GM19324 (cell line): ENCODE results near the gene PFKFB1.
"Not testable (repeated sequence)": the region's sequence is repeated elsewhere in the genome, so short reads cannot be mapped to it uniquely, and the experiment has no call there.

ENCODE experiments used
- ATAC-seq: cut with Tn5 transposase; IDR thresholded peaks from one replicate; pipeline ENCODE4 v1.9.1; 2021; ENCODE audit warnings: mild to moderate bottlenecking, moderate library complexity; ENCODE audit not compliant: unreplicated experiment, low FRiP score

The PFKFB1 gene

DNA sequence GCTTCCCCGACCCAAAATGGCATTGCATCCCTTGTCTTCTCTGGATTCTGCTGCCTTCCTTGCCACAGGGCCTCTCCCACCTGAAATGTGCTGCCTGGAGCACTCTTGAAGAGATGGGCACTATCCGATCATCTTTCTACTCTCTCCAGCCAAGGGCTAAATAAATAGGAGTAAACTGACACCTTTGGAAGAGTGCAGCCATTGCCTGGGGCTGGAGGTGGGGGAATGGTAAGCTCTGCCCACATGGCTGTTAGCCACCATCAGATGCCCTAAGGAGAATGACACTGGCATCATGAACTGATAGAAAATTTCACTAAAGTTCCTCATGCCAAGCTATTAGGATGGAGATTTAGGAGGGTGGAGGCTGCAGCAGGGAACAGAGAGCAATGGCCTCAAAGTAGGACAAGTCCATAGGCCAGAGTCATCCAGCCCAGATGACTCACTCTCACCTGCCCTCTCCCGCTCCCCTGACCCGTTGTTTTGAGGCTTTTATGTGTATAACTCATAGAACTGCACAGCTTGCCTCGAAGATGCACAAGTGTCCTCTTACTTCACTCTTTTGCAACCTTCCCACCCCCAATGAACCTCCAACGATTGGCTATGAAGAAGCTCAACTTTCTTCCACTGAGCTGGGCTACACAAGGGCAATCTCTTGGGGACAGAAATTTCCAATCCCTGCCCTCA lies 822 bp upstream of the PFKFB1 start:
- ATAC-seq = no peak

DNA sequence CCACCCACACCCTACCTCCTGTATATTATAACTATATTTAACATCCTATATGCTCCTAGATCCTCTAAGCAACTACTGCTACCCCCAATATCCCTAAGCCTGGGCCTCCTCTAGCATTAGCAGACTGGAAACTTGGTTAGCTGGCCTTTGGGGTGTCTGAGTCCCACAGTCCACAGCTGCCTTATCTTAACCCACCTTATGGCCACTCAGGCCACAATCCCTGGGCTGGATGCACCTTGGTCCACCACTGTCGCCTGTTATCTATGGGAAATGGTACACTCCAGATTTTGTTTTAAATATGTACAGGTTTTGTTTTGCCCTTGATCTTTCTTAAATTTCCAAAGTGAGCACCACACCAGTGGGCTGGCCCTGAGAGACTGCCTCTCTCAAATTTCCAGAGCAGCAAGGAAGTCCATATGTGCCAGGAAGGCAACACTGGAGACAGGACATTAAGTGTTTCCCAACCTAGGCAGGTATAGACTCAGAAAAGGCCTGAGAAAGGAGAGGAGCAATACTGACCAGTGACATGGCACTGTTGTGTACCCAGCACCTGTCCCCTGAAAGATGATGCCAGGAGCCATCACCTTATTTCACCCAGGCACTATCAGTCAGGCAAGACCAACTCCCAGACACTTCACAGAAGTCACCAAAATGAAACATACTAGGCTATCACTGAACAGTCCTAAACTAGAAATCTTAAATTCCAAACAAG lies 921 bp downstream of the PFKFB1 start:
- ATAC-seq = no peak

DNA sequence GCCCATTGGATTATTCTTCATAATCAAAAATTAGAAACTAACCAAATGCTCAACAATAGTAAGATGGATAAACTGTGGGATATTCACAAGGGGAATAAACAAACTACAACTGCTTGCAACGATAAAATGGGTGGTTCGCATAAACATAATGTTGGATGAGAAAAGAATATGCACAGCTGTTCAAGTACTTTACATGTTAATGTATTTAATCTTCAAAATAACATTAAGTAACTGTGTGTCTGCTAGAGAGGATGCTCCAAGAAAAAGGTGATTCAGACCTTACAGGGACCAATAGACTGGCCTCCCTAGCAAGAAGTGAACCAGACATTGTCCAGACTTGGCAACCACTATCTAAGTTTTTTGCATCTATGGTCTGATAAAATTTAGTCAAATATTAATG lies 2.3 kb downstream of the PFKFB1 start:
- ATAC-seq = no peak

DNA sequence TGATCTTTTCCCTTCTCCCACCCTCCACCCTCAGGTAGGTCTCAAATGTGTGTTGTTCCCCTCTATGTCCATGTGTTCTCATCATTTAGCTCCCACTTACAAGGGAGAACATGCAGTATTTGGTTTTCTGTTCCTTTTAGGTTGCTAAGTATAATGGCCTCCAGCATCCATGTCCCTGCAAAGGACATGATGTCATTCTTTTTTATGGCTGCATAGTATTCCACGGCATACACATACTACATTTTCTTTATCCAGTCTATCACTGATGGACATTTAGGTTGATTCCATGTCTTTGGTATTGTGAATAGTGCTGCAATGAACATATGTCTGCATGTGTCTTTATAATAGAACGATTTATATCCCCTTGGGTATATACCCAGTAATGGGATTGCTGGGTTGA lies 10.7 kb downstream of the PFKFB1 start:
- not testable (repeated sequence) for ATAC-seq

DNA sequence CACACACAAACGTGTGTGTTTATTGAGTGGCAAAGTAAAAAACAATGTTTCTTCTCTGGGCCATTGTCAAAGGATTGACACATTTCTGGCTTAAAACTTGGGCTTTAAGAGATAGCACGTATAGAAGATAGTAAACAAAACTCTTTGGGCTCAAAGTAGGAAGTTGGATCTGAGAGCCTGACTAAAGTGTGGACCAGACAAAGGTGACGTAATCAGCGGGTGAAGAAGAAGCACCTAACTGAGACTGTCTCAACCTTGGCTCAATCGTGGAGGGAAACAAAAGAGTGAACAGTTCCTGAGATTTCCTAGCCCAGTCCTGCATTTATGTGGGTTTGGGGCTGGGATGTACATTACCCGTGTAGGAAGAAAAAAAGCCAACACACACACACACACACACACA lies 13.7 kb downstream of the PFKFB1 start:
- ATAC-seq = no peak

DNA sequence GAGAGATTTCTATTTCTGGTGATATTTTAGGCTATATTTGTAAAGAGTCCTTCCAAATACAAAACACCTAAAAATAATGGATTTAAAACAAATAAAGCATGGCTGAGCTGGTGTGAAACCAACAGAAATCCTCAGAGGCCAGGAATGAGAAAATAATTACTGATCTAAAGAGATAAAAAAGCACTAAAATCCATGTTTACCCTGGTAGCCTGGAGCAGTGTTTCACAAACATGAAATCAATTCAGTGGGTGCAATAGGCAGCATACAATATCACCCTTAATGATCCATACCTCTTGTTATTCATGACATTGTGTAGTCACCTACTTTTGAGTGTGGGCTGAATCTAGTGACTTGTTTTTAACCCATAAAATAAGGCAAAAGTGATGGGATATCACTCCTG lies 14.6 kb downstream of the PFKFB1 start:
- no peak for ATAC-seq

DNA sequence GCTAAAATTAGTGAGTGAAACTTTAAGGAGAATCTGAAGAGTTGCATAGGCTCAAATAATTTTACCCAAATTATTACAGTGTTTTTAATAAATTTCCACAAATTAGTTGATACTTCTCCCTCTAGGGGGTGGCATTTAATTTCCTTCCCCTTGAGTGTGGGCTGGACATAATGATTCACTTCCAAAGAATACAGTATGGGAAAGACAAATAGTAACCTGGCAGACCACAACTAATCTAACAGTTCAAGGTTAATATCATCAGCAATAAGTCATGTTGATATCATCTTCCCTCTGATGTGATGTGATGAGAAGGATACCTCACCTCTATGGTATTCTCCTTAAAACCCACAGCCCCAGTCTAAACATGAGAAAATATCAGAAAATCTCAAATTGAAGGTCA lies 15.5 kb downstream of the PFKFB1 start:
- ATAC-seq = no peak

DNA sequence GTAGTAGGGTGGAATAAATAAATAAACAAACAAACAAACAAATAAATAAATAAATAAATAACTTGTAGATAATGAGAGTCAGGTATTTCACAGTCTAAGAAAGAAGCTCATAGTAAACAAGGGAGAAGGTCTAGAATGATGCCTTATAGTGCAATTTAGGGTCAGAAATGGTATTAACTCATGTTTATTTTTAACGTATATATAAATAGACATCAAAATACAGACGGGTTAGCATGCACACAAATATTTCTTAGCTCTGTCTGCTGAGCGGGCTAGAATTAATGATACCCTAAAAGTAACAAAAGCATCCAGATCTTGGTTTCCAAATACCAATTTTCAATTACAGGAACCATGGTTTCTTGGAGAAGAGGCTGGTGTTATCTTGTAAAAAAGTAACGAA lies 16.6 kb downstream of the PFKFB1 start:
- ATAC-seq = no peak

DNA sequence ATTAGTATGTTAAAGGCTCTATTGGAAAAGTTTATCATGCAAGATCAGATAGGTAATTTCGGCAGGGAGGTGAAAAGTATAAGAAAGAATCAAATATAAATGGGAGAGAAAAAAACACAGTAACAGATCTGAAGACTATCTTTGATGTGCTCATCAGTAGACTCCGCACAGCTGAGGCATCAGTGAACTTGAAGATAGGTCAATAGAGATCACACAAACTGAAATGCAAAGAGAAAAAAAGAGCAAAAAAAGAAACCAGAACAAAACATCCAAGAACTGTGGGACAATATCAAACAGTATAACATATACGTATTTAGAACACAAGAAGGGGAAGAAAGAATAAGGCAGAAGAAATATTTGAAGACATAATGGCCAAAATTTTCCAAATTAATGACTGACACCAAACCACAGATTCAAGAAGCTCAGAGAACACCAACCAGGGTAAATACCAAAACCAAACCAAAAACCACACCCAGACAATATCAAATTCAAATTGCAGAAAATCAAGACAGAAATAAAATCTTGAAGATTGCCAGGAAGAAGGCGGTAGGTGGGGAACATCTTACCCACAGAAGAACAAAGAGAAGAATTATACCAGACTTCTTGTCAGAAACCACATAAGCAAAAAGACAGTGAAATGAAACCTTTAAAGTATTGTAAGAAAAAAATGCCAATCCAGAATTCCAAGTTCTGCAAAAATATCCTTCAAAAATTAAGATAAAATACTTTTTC lies 29.1 kb downstream of the PFKFB1 start:
- ATAC-seq = no peak

DNA sequence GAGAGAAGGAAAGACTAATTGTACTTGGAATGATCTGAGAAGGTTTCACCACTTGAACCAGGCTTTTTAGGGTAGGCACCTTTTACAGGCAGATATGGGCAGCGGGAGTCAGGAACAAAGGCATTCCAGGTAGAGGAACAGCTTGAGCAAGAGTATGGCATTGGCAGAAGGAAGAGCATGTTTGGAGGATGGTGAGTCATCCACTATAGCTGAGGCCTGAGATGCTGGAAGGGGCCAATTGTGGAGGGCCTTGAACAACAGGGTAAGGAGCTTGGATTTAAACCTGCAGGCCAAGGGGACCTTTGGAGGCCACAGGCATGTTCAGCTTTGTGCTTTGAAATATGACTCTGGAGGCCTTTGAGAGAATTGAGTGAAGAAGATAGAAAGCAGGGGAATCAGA lies 32.2 kb downstream of the PFKFB1 start:
- ATAC-seq = no peak

DNA sequence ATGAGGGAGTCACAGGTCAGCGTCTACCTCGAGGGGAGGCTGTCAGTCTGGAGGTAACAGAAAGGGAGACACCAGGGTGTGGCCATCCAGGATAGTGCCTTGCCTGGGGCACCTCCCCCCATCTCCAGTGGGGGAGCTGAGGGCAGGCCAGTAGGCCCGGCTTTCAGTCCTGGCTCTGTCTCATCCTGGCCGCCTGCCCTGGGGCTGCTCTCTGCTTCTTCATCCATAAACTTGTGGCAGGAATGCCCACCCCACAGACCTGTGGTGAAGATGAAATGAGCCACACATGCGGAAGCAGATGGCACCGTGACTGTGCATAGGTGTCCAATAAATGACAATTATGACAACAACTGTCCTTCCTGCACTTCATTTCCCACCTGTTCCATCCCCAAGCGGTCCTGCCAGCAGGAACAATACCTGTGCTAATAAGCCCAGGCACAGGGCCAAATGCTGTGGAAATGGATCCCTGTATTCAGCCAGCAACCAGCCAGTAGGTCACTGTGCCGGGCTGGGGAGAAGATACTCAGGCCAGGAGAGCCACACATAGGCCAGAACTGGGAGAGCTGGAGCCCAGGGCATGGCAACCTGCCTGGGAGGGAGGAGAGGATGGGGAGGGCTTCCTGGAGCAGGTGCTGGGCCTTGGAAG lies 43.1 kb downstream of the PFKFB1 start:
- ATAC-seq = no peak

DNA sequence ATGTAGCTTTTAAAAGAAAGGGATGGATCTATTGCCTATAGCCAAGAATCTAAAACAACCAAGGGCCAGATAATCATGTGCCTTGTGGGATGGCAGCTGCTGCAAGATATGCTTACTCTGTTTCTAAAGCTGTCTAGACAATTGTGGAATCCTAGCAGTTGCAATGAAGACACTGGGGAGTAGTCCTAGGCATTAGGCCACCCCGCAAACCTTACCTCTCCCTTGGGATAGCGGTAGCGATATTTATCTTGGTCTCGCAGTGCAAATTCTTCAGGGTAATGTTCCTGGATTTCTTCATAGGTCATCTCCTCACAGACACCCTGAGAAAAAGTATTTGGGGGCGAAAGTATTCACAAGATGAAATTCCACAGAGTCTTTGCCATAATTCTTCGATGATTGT lies 48.8 kb downstream of the PFKFB1 start:
- no peak for ATAC-seq

DNA sequence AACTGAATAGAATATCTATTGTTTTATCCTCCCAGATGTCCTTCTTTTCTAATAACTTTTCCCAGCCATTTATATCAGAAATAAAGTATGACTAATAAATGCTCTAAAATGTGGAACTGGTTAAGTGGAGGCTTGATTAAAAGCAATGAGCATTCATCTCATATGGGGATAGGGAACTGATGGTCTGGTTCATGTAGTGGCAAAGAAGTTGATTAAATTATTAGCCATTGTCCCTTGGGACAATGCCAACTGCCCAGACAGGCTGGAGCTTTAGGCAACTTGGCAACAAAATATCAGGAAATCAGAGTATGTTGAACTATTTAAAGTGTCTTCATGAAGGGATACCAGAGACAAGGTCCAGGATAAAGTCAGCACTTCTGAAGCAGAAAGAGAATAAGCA lies 49.2 kb downstream of the PFKFB1 start:
- no peak for ATAC-seq

DNA sequence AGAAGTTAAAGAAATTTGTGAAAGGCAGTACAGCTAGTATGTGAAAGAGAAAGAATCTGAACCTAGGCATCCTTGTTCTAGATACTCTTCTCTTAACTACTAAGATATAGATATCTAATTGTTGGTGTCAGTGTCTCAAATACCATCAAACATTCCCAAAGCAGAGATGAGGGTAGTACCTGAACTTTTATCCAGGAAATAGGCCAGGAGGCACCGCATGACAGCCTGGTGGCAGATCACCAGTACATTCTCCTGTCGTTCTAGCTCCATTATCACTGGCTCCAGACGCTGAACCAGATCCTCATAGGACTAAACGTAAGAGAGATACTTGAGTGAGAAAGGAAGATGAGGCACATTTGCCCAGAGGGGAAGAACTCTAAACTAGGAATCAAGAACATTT lies 56.6 kb downstream of the PFKFB1 start:
- no peak for ATAC-seq

DNA sequence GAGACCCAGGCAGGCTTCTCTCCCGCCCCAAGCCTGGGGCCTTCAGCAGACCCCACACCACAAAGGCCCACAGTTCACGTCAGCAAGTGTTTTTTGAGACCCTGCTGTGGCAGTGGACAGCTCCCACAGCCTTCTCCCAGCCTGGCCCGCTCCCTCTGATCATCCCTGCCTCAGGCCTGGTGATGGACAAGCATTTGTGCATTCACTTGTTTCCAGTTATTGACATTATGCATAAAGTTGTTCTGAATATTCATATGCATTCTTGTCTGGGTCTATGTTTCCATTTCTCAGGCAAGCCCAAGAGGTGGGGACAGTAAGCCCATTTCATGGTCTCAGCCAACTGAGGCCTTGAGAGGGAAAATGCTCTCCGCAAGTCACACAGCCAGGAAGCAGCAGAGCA lies 58.7 kb downstream of the PFKFB1 start:
- no peak for ATAC-seq

DNA sequence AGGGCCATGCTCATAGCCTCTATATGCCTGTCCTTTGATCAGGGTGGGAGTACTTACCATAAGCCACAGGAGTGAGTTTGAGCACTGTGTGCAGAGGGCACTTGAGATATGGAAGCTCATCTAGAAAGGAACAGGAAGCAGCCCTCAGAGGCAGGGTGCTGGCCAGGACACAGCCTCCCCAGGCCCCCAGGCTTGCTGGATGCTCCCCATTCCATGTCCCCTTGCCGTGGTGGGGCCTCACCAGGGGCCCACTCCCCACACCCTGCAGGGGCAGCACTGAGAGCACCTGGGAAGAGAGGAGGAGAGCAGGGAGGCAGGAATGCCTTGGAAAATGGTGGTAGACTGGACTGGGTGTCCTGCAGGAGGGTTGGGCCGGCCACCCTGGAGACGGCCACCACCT lies 59.1 kb downstream of the PFKFB1 start:
- no peak for ATAC-seq

DNA sequence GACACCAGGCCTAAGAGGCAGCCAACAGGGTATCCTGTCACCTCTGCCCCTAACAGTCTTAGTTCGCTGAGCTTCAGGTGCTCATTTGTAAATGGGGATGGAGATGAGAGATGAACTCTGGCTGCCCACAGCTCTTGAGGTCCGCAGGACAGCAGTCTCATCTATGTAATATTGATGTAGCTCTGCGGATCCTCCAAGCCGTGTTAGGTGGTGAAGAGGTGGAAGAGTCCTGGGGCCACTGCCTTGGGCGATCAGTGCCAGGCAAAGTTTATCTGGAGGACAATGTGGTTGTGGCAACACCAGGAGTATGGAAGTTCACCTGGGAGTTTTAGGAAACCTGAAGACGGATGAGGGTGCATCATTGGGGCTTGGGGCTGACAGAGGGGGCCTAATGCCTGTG lies 59.9 kb downstream of the PFKFB1 start:
- ATAC-seq = no peak

DNA sequence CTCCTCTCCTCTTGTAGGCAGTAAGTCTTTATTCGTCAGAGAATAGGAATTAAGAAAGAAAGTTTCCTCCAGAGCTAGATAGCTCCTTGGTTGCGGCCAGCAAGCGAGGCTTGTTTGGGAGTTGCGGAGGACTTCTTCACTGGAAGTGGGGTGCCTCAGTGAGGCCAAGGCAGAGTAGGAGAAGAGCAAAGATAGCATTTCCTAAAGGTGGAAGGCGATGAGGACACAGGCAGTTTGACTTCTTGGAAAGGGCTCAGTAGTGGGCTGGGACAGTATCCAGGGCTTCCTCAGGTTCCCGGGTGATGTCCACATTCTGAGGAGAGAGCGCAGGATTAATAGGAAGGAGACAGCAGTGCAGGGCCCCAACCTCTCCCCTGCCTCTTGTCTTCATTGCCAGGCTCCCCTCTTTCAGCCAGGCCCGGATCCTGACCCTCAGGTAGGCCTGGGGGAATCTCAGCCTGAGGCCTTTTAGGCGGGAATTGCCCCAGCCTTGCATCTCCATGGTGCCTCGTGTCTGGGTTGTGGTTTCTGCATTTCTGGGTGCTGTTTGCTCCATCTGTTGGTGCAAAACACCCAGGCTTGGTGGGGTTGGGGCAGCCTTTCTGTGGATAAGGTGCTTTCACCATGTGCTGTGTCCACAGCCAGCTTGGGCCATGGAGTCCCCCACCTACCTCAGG lies 60.7 kb downstream of the PFKFB1 start:
- no peak for ATAC-seq

DNA sequence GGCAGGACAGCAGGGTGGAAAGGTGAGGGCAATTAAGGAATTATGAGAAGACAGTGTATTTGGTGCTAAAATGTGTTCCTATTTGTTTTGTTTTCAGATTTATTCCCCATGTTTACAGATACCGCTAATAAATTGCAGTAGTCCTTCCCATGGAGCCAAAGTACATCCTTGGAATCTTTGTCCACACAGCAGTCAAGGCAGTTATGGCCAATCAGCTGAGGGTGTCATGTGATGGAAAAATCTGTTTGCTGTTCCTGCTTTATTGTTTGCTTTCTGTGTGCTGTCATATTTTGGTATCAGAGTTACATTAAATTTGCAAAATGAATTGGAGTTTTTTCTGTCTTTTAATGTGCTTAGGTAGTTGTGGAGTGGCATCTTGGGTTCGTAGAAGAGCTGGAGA lies 62.9 kb downstream of the PFKFB1 start:
- no peak for ATAC-seq

DNA sequence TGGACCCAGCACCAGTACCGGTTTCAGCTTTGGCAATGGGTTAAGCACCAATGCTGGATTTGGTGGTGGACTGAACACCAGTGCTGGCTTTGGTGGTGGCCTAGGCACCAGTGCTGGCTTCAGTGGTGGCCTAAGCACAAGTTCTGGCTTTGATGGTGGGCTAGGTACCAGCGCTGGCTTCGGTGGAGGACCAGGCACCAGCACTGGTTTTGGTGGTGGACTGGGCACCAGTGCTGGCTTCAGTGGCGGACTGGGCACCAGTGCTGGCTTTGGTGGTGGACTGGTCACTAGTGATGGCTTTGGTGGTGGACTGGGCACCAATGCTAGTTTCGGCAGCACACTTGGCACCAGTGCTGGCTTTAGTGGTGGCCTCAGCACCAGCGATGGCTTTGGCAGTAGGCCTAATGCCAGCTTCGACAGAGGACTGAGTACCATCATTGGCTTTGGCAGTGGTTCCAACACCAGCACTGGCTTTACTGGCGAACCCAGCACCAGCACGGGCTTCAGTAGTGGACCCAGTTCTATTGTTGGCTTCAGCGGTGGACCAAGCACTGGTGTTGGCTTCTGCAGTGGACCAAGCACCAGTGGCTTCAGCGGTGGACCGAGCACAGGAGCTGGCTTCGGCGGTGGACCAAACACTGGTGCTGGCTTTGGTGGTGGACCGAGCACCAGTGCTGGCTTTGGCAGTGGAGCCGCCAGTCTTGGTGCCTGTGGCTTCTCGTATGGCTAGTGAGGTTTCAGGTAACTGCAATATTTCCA lies 63.5 kb downstream of the PFKFB1 start:
- ATAC-seq = no peak
